Measurements from ENCODE around the gene LY9. TPM values are rescaled to one million over a fixed set of nuclear protein-coding genes. Genes with fewer than 3 reads are reported as not detected.
A peak's percentile ranks its signal among the peaks of the same experiment; 100 is the strongest.

The LY9 gene
- total RNA-seq (2014; rRNA removed; shearing (Covaris generic)) = not detected in 2 replicates

DNA sequence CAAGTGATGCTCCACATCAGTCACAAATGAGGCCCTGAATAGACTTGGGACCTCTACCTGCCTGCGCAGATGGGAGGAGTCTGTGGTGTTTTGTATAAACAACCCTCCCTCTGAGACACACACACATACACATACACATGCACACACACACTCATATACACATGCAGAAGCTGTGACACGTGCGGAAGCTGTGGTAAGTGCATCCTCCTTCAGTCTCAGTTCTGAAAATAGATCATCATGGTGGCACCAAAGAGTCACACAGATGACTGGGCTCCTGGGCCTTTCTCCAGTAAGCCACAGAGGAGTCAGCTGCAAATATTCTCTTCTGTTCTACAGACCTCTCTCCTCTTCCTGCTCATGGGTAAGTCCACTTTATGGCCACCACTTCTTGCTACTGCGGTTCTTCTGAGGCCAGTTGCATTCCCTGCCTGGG lies at the start of gene LY9:
Gene LY9, plus strand, starts transcription at position 224 of the 433 bp plus-strand sequence. Its CDS starts 14 bp downstream, at position 238.
- DNase-seq (ENCODE audit: low read depth) = no peak

GRCh38 chr1:160746836-160747500 lies 49.0 kb upstream of the LY9 start:
- DNase-seq (ENCODE audit: low read depth) = peak; percentile 75

DNA sequence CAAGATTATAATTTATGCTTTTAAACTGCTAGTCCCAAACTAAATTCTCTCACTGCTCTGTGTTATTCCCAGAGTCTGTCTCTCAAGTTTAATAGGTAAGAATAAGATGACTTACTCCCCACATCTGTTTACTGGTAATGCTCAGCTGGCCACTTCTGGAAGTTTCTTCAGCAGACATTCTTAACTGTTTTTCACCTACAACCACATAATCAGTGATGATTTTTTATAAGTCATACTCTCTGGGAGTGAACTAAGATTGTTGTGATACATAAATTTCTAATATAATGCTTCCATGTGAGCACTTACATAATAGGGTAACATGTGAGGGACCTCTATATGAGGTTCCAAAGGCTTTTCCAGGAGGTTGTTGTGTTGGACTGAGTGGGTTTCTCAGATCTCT lies 48.3 kb upstream of the LY9 start:
- peak; percentile 32 for DNase-seq (ENCODE audit: low read depth)

- peak; percentile 82 for DNase-seq (ENCODE audit: low read depth)
Observed at GRCh38 chr1:160748181-160748877, 47.6 kb upstream of the LY9 start.

- DNase-seq (ENCODE audit: low read depth) = peak; percentile 50
Observed at GRCh38 chr1:160748878-160749269, 47.1 kb upstream of the LY9 start.

DNA sequence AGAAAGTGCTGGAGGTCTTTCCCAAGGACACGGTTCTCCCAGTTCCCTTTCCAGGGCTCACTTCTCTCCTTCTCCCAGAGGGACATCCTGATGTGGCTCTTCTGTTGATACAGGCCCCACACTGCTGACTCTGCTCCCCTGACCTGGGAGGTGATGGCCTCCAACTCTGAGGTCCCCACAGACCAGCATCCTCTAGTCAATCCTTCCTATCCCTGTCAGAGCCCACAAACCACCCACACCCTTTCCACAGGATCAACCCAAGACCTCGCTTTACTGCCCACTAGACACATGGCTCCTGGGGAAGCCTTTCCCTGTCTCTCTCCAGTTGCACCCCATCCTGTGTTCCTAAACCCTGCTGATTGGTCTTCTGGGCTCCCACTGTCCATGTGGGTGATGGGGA lies 45.4 kb upstream of the LY9 start:
- DNase-seq (ENCODE audit: low read depth) = no peak

DNA sequence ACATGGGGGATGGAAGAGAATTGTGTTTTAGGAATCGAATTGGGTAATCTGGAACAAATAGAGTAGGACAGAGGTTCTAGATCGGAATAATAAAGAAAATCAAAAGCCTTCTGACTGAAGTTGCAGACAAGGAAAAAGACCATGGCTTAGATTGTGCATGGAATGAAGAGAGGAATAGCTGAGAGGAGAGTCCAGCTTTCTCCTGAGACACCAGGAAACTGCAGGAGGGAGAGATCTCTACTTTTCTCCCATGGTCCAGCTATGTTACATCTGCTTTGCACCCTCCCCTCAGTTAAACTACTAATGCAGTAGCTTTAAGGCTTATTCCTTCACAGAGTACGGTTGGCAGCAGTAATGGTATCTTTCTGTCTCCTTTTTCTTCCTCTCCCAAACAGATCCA lies 43.6 kb upstream of the LY9 start:
- no peak for DNase-seq (ENCODE audit: low read depth)

GRCh38 chr1:160752924-160753323 lies 43.0 kb upstream of the LY9 start:
- no peak for DNase-seq (ENCODE audit: low read depth)

GRCh38 chr1:160753594-160753993 lies 42.4 kb upstream of the LY9 start:
- DNase-seq (ENCODE audit: low read depth) = no peak

GRCh38 chr1:160755461-160755860 lies 40.5 kb upstream of the LY9 start:
- no peak for DNase-seq (ENCODE audit: low read depth)

GRCh38 chr1:160755911-160756848 lies 39.8 kb upstream of the LY9 start:
- DNase-seq (ENCODE audit: low read depth) = no peak

DNA sequence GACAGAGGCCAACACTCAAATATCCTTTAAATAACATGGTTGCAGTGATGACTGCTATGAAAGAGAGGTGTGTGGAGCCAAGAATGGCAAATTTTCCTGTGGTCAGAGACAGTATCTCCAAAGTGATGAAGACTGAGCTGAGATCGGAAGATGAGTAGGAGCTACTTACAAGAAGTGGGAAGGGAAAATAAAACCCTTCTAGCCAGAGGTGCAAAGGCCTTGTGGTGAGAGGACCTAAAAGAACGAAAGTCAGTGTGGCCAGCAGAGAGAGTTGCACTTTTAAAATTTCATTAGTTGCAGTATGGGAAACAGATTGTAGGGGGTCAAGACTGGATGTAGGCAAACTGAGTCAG lies 39.1 kb upstream of the LY9 start:
- DNase-seq (ENCODE audit: low read depth) = no peak

GRCh38 chr1:160758521-160758920 lies 37.5 kb upstream of the LY9 start:
- no peak for DNase-seq (ENCODE audit: low read depth)

DNA sequence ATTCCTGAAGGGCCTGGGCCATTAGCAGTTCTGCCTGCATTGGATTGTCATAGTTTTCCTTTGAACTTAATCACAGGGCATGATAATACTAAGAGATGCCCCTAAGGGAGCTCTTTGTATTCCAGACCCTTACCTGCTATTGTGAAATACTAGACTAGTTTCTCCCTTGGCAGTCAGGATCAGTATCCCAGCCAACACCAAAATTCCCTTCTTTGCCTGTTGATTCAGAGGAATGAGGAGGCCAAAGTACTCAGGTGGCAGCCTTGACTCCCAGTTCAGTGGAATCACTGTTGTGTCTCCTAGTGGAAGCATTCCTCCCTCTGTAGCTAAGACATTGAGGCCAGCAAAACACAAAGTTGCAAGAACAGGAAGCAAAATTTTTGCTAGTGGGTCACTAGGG lies 36.2 kb upstream of the LY9 start:
- no peak for DNase-seq (ENCODE audit: low read depth)

- DNase-seq (ENCODE audit: low read depth) = peak; percentile 69
Observed at GRCh38 chr1:160761046-160761445, 34.9 kb upstream of the LY9 start.

DNA sequence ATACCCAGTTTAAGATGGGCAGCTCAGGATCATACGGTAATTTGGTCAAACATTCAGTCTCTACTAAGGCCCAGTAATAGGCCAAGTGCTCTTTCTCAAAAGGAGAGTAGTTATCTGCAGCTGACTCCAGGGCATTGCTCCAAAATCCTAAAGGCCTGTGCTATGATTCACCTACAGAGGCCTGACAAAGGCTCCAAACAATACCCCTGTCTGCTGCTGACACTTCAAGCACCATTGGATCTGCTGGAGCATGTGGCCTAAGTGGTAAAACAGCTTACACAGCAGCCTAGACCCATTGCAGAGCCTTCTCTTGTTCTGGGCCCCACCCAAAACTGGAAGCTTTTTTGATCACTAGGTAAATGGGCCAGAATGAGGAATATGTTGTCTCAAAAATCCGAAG lies 34.1 kb upstream of the LY9 start:
- DNase-seq (ENCODE audit: low read depth) = peak; percentile 81

DNA sequence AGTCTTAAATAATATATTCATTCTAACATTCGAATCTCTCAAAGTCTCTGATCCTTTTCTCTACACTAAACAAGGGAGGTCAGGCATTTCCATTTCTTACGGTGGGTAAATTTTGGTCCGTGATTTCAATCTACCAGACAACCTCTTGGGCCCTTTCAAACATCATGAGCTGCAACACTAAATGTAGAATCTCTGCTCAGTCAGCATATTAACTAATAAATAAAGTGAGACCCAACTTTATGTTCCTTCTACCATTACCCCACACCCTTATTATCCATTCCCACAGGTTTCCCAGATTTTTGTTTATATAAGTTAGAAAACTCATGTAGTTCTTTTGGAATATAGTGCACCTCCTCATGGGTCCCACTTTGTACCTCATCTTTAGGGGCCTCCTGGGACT lies 32.0 kb upstream of the LY9 start:
- no peak for DNase-seq (ENCODE audit: low read depth)

DNA sequence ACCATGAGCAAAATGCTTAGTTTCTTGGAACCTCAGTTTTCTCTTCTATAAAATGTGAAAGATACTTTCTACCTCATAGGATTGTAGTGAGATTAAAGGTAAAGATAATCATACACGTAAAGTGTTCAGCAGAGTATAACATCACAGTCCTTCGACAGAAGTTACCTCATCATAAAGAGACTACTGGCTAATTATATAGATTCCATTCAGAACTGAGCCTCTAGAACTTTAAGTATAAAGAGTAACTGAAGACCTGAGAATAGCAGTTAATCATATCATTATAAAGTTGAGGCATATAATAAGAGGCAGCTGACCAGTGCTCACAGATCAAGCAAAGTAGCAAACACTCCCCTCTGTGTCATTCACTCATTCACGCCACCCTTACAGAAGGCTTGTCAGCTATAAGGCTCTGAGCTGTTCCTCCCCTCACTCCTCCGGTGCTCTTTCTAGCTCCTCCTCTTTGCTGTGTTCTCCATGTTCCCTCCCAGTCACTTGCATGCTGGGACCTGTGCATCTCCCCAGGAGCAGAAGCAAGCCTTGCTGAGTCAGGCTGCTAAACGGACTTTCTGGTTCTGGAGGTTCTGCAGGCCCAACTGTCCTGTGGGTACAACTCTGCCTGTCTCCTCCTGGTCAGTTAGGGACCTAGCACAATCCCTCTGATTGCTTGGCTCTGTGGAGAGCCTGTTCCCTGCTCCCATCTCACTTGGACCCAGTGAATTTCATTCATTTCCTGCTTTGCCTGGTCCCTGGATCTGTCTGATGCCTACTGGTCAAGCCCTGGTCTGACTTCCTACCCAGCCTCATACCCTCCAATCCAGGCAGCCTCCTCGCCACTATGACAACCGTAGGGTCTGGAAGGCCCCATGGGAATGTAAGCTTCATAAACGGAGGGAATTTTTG lies 28.3 kb upstream of the LY9 start:
- DNase-seq (ENCODE audit: low read depth) = peak; percentile 57

DNA sequence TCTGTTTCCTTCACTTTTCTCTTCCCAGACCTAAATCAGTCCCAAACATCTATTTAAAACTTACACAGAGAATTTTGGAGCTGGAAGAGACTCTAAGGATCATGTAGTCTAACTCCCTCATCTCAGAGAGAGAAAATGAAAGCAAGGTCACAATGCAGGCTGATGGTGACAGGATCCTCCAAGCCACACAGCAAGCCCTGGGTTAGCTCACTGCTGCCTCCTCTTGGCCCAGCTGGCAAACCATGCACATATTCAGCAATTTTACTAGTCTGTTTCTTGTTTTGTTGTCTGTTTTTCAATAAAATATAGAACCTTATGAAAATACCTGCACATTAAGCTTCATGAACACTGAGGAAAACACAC lies 27.7 kb upstream of the LY9 start:
- peak; percentile 64 for DNase-seq (ENCODE audit: low read depth)

- DNase-seq (ENCODE audit: low read depth) = no peak
Observed at GRCh38 chr1:160772331-160772730, 23.6 kb upstream of the LY9 start.

DNA sequence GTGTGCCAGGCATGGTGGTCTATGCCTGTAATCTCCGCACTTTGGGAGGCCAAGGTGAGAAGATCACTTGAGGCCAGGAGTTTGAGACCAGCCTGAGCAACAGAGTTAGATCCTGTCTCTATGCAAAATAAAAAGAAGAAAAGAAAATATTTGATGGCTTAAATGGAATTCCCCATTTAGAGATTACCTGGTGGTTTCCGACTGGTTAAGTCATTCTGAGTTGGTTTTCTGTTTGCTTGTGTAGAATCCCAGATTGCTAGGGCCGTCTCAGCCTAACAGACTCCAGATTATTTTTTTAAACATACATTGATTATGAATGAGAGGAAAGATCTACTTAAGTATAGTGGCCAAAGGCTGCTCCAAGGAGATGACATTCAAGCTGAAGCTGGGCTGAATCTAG lies 22.9 kb upstream of the LY9 start:
- DNase-seq (ENCODE audit: low read depth) = no peak
